DMS53 (cell line): ENCODE measurements around the gene RAB18.
"Not testable (repeated sequence)": the region's sequence is repeated elsewhere in the genome, so short reads cannot be mapped to it uniquely, and the experiment has no call there.

Experiments used
- DNase-seq: peaks from one replicate; lab custom pipeline; 2025; lab: John Stamatoyannopoulos, UW

Gene RAB18

DNA sequence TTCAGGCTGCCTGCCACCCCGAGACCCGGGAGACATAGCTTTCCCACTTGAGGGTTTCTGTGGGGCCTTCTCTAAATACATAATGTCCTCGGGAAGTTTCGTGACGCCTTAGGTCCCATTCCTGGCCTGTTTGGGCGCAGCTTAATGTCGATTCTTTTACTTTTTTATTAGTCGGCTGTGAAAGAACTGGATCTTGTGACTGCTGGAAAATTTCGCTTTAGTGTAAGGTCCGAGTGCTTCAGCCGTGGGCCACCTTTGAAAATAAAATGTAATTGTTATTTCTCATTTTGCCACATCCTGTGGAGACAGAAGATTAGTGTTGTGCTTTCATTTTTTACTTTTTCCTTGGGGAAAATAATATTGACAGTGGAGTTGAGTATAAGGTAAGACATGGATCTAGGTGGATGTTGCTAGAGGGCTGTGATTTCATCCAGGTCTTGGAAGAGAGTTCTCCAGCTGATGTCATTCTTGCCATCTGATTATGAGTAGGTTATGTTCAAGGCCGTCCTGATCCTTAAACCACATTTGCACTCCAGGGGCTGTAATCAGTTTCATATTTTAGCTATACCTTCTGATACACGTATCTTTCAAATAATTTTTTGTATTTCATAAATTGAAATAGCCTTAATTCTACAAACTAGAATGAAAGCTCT is 830 bp downstream of the RAB18 start:
- DNase-seq = peak; percentile 49

DNA sequence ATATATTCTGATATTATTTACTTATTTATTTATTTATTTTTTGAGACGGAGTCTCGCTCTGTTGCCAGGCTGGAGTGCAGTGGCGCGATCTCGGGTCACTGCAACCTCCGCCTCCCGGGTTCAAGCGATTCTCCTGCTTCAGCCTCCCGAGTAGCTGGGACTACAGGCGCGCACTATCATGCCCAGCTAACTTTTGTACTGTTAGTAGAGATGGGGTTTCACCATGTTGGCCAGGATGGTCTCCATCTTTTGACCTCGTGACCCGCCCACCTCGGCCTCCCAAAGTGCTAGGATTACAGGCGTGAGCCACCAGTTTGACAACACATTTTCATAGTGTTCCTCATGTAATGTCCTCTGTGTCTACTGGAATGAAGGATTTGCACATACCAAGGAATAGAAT is 1.4 kb downstream of the RAB18 start:
- not testable (repeated sequence) for DNase-seq

DNA sequence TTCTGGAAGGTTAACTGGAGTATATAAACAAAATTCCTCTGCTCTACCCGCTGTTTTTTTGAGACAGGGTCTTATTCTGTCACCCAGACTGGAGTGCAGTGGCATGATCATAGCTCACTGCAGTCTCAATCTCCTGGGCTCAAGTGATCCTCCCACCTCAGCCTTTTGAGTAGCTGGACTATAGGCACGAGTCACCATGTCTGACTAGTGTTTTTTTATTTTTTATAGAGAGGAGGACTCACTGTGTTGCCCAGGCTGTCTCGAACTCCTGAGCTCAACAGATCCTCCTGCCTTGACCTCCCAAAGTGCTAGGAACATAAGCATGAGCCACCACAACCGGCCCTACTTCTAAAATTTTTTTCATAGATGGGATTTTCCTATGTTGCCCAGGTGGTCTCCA is 2.2 kb downstream of the RAB18 start:
- no peak for DNase-seq

DNA sequence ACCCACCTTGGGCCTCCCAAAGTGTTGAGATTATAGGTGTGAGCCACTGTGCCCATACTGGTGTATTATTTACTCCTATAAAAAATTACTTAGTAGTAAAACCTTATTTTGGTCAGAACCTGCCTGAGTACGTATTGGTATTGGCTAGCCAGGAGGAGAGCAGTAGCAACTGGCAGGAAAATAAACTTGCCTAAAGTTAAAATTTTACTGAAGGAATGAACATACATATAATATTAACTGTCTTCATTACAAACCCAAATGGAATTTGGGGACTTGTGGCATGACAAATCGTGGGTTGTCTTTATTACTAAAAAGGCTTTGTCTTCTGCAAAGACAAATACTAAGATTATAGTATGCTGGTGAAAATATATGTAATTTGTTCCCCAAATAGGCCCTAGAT is 8.4 kb downstream of the RAB18 start:
- no peak for DNase-seq

DNA sequence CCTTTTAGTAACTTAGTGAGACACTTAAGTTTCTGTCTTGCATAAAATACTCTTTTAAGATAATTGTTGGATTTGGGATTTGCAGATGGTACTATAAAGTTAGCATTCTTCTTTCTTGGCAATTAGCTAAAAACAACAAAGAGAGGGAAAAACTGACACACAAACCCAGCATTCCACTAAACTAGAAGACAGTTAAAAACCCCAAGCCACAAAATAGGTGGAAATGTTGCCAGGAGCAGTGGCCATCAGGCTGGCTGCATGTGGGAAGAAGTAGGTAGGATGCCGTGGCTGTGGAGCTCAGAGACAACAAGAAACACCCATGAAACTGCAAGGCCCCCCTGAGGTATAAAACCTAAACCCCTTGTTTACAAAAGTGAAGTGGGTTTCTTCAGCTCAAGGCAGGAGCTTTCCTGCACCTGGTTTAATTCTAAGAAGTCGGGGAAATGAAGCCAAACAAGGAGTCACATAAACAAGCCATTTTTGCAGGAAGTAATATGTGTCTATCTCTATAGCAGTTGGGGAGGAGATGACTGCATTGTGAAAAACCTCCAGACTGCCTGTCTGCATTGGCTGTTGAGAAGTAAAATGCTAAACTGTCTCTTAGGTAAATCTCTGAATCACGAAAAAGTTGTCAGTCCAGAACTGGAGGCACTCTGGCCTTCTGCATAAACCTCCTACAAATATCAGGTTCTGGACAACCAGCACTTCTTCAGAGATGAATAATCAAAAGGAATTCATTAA is 9.5 kb downstream of the RAB18 start:
- DNase-seq = no peak

DNA sequence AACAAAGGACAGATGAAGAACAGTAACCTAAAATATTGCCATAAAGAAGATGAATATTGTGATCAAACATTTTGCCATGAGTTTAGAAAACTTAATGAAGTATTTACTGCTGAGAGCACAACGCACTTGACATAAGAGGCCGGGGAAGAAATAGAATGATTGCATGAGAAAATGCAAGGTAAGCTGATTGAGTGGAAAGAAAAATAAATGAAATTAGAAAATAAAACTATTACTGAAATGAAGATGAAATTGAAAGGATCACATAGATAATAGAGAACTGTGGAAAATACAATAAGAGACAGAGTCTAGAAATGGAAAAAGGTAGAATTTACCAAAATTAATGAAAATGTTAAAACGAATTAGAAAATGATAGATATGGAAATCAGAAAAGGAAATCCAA is 10.1 kb downstream of the RAB18 start:
- no peak for DNase-seq

DNA sequence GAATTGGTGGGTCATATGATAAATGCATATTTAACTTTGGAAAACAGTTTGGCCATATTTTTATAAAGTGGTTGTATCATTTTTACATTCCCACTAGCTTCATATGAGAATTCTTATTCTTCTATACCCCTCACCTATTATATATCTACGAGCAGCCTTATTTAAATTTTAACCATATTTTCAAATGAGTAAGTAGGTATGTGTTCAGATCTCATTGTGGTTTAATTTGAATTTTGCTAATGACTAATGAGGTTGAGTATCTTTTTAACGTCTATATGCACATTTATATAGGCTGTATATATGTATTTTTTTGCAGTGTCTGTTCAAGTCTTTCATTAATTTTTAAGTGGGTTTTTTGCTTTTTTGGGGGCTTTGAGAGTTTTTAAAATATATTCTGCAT is 14.2 kb downstream of the RAB18 start:
- no peak for DNase-seq

DNA sequence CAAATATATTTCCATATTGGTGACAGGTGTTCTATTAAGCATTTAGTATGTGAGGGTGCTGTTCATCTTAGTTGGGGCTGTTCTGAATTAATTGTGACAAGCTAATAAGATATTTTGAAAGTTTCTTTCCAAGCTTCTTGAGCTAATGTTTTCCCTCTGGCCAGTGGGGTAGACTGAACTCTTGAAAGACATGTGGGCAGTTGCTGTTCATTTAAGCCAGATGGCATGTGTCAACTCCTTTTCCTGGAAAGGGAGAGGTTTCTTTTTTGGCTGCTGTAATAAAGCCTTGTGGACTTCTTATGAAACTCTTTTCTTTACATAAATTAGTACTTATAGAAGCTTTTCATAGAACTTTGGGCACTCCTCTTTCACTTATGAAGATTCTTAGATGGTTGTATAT is 21.7 kb downstream of the RAB18 start:
- no peak for DNase-seq

DNA sequence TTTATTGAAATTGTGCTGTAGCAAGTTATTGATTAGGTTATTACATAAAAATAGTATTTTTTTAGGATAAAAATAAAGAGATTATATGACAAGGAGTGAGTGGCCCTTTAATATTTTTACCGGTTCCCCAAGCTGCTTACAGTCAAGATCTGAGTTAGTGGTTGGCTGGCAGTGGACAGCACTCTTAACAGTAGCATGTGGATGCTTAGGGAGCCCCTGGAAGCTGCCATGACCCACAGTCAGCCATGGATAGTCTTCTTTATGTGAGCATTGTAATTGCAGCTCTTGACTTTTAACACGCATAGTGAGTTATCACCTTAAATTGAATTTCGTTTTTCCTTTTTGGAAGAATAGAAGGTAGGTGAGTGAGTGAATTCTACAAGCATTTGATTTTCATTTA is 22.1 kb downstream of the RAB18 start:
- no peak for DNase-seq

DNA sequence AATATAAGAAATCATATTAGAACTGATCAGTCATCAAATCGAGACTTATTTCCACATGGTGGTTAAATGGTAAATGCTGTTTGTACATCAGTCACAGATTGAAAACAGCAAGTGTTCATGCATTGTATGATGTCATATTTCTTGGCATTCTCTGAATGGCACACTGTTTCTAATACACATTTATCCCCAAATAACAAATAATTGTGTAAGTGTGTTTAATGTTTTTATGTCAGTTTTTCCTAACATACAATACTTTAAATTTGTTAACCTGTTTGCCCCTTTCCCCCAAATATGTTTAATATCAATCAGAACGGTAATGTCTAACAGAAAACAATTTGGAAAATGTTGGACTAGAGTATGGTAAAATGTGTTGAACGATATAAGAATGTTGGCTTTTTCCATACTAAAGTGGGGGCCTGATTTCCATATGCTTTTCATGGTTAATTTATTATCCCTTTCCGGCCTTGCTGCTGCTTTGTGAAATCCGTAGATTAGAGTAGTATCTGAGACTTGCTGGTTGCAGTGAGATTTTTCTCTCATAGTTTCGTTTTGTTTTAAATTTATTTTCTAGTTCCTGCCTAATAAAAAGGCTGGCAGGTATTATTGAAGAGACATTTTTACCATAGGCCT is 23.7 kb downstream of the RAB18 start:
- DNase-seq = no peak

DNA sequence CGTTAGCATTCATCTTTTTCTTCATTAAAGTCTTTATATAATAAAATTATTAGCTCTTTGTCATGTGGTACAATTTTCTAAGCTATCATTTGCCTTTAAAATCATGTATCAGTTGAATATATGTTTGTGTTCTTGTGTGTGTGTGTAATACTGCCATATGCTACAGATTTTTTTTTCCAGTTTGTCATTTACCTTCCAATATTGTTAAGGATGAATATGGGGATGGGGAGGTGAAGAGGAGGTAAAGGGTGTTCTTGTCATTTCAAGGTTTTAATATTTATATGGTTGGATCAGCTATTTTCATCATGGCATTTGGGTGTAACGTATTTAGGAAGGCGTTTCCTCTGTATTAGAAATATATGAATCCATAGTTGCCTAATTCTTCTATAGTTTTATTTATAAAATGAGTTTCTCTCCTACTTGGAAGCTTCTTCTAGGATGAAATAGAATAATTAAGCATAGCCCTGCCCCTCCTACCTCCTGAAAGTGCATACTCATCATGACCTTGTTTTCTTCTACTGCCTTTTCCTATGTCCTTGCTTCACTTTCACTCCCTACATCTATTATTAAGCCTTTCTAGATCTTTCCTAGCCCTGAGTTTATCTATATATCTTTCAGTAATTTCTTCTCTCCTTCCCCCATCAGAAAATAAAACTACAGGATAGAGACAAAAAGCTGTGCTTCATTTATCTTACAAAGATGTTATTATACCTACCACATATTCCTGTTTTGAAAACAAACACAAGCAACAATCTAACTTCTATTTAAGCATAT is 25.1 kb downstream of the RAB18 start:
- no peak for DNase-seq

DNA sequence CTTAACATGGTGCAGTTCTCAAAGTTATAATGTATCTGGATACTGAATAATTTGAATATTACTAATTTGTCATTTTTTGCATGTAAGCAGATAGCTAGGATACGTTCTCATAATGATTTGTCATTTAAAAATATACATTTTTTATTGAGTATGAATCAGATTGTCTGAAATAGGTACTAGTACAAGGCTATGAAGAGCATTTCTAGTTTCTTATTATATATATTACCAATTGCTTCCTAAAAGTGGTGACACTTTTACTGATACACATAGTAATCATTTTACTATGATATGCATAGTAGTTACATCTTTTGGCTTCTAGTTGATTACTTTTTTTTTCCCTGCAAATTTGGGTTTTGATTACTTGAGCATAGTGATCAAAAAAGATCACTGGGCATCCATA is 26.4 kb downstream of the RAB18 start:
- DNase-seq = no peak

DNA sequence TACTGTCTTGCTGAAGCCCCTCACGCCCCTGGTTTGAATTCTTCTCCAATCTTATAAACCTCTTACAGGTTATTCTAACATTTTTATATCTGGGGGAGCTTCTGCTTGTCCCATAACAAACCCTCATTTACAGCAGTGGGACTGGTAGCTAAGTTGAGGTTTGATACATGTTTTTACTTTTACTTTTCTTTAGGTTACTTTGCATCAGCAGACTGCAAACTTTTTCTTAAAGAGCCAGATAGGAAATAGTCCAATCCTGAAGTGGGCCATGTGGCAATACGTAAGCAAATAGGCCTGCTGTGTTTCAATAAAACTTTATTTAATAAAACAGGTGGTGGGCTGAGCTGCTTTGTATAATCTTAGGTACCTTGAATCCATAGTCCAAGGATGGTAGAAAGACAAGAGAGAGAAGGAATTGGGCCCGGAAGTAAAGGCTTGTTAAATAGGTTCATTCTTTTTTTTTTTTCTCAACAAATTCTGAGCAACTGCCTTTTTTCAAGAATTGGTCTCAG is 27.3 kb downstream of the RAB18 start:
- DNase-seq = no peak

DNA sequence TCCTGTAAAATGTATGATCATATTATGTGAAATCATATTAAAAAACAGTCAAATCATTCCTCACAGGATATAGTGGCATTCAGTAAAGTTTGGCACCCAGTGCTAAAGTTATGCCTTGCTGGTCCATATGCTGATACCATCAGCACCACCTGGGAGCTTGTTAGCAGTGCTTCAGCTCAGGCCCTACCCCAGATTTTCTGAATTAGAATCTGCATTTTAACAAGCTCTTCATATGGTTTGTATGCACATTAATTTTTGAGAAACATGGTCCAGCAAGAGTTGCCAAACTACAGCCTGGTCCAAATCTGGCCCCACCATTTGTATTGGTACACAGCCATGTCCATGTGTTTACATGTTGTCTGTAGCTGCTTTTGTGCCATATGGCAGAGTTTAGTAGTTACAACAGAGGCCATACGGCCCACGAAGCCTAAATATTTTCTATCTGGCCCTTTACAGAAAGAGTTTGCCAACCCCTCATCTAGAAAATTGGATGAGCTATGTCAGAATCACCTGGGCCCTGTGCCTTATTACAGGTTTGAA is 30.1 kb downstream of the RAB18 start:
- DNase-seq = no peak

DNA sequence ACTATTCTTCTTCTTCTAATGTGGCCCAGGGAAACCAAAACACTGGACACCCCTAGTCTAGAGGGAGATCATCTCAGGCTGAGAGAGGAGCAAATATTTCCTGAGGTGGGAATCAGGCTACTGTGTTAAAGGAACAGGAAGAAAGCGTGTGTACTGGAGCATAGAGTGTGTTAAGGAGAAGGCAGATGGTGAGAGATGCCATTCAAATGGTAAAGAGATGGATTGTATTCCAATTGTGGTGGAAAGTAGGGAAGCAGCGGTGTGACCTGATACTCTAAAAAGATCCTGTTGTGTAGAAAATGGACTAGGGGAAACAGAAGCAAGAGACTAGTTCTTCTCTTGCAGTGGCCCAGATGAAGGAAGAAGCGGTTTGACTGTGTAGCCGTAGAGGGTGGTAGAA is 31.2 kb downstream of the RAB18 start:
- no peak for DNase-seq

DNA sequence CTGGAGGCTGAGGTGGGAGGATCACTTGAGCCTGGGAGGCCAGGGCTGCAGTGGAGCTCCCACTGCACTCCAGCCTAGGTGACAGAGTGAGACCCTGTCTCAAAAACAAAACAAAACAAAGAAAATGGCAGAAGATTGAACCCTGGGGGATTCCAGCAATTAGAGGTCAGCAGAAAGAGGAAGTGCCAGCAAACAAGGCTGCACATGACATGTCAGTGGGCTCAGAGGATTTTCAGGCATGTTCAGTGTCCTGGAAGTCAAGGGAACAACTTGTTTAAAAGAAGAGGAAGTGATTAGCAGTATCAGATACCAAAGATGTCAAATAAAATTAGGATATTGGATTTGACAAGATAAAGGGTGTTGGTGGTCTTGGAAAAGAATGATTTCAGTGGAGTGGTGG is 32.3 kb downstream of the RAB18 start:
- DNase-seq = no peak

DNA sequence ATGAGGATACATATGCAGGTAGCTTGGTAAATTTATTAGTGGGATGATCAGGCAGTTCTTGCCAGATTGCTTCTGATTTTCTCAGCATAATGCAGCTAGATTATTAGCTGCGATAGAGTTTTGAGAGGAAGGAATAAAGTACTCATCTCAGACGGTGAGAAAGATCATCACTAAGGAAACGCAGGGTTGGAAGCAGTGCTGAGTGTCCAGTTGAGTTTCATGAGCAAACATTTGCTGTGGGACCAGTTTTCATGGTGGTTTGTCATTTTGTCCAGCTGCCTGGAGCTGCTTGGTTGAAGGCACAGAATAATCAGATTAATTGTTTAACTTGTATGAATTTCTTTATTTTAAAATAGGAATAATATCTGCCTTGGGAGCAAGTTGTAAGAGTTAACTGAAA is 33.1 kb downstream of the RAB18 start:
- DNase-seq = no peak

DNA sequence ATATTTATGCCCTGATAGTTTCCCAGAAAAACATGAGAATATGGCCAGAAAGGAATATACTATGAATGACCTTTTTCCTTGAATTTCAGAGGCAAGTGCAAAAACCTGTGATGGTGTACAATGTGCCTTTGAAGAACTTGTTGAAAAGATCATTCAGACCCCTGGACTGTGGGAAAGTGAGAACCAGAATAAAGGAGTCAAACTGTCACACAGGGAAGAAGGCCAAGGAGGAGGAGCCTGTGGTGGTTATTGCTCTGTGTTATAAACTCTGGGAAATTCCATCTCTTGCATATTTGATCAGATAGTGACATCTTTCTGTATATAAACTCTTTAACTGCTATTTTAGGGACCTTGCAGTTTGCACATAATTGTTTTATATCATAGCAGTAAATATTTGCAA is 33.7 kb downstream of the RAB18 start:
- no peak for DNase-seq

DNA sequence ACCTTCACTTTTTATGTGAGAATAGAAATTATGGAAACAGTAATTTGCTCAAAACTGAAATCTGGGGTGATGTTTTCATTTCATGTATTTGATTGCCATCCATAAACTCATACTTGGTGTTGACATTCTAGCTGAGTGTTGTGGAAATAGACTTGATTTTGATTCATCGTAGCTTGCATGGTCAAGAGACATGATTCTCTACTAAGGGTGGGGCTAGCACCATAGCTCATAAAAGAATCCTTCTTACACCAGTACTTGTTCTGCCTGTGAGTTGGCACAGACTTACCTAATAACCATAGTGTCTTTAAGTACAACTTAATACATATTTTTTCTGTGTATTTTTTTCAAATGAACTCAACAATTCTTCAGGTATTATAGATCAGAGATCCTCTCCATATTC is 36.6 kb downstream of the RAB18 start:
- no peak for DNase-seq

DNA sequence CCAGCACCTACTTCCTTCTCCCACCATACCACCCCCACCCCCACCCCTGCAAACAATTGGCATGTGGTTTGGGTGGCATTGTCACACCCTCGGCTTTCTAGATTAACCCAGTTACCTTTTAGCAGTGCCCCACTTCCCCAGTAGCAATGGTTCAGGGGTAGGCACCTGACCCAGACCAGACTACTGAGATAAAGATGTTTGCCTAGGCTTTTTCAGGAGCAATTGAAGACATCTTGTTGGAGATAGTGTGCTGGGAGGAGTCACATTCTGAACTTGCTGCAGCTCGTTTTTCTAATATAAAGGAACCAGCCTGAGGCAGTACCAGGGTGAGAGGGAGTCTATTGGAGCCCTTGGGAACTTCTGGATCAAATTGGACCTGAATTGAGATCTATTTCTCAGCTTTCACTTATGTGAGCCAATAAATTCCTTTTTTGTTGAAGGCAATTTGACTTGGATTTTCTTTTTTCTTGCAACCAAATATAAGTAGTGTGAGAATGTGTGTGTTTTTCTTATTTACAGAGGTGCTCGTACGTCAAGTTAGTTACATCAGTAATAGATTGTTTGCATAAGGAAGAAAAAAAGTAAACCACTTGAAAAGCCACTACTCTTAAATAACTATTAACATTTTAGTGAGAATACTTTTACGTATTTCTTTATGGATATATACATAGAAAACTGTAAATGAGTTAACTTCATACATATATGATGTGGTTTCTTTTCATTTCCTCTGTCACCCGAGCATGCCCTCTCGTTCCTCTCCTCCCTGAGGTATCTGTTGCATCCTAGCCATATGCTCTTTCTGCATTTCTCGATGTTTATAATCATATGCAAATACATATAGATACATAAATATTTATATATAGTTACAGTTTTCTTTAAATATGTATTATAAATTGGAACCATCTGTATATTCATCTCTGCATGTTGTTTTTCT is 38.0 kb downstream of the RAB18 start:
- DNase-seq = no peak

DNA sequence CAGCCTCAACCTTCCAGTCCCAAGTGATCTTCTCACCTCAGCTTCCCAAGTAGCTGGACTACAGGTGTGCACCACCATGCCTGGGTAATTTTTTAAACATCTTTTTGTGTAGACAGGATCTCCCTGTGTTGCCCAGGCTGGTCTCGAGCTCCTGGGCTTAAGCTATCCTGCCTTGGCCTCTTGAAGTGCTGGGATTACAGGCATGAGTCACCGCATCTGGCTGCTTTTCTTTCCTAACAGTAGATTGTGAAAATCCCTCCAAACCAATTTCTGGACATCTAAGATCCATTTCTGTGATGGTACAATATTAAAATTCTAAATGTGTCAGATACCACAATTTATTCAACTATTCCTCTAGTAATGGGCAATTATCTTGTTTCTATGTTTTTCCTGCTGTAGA is 38.7 kb downstream of the RAB18 start:
- peak; percentile 15 for DNase-seq
